ENCODE measurements around the gene UQCC3. TPM values are rescaled to one million over a fixed set of nuclear protein-coding genes. Genes with fewer than 3 reads are reported as not detected.

Gene UQCC3
- total RNA-seq, 2 donors from 2014 or later, result 2.3 to 7.3 TPM

GRCh38 chr11:62706850-62707247 lies 35.4 kb downstream of the UQCC3 start:
- ATAC-seq (ENCODE audit: insufficient number of reproducible peaks, low FRiP score, low read depth) (no peak), DNase-seq (ENCODE audit: low spot score) (no peak)
- H3K4me3 ChIP-seq, result peak overlapping the region; percentile 82
- H3K27ac ChIP-seq, result peak overlapping the region; percentile 59 to 62
- H3K36me3 ChIP-seq, result peaks cover 10% of the 10 kb centered on the region
- no peaks in the 10 kb centered on the region for H3K9me3 ChIP-seq
- H3K4me1 ChIP-seq (ENCODE audit: control insufficient read depth in 1 of 2, low read depth in 2 of 2), result peaks cover 12 to 44% of the 10 kb centered on the region in 2 donors
- no peaks in the 10 kb centered on the region for H3K27me3 ChIP-seq (replicated peaks; ENCODE audit: insufficient read depth)
- TF ChIP-seq CTCF (IDR thresholded peaks at IDR 0.05), result no peak

GRCh38 chr11:62707277-62707861 lies 35.9 kb downstream of the UQCC3 start, which contains the start of the genes BSCL2 and GNG3:
BSCL2 (minus strand) TSS chr11:62707424; CDS start chr11:62707195, 229 bp downstream.
GNG3 (plus strand) TSS chr11:62707676; CDS start chr11:62708296, 620 bp downstream.
- TF ChIP-seq CTCF (IDR thresholded peaks at IDR 0.05), result no peak
- no peaks in the 10 kb centered on the region for H3K27me3 ChIP-seq (replicated peaks; ENCODE audit: insufficient read depth)
- peaks cover 12 to 44% of the 10 kb centered on the region in 2 donors for H3K4me1 ChIP-seq (ENCODE audit: control insufficient read depth in 1 of 2, low read depth in 2 of 2)
- peaks cover 10% of the 10 kb centered on the region for H3K36me3 ChIP-seq
- DNase-seq (ENCODE audit: low spot score) (no peak), ATAC-seq (ENCODE audit: insufficient number of reproducible peaks, low FRiP score, low read depth) (no peak)
- peak within 1 kb of the TSS; percentile 59 to 62 for H3K27ac ChIP-seq
- peak within 1 kb of the TSS; percentile 82 for H3K4me3 ChIP-seq
- no peaks in the 10 kb centered on the region for H3K9me3 ChIP-seq

GRCh38 chr11:62708392-62708791 lies 36.9 kb downstream of the UQCC3 start:
- DNase-seq (ENCODE audit: low spot score) (no peak), ATAC-seq (ENCODE audit: insufficient number of reproducible peaks, low FRiP score, low read depth) (no peak)
- no peaks in the 10 kb centered on the region for H3K9me3 ChIP-seq
- peak overlapping the region; percentile 71 for H3K4me3 ChIP-seq
- no peak for TF ChIP-seq CTCF (IDR thresholded peaks at IDR 0.05)
- H3K27ac ChIP-seq, result peak overlapping the region in 1 of 2 donors; percentile 89
- H3K27me3 ChIP-seq (replicated peaks; ENCODE audit: insufficient read depth), result no peaks in the 10 kb centered on the region
- H3K36me3 ChIP-seq, result peaks cover 10% of the 10 kb centered on the region
- H3K4me1 ChIP-seq (ENCODE audit: control insufficient read depth in 1 of 2, low read depth in 2 of 2), result peaks cover 12 to 44% of the 10 kb centered on the region in 2 donors

GRCh38 chr11:62708793-62709192 lies 37.3 kb downstream of the UQCC3 start:
- H3K9me3 ChIP-seq, result no peaks in the 10 kb centered on the region
- peak overlapping the region; percentile 89 to 97 for H3K27ac ChIP-seq
- TF ChIP-seq CTCF (IDR thresholded peaks at IDR 0.05), result no peak
- peaks cover 12 to 44% of the 10 kb centered on the region in 2 donors for H3K4me1 ChIP-seq (ENCODE audit: control insufficient read depth in 1 of 2, low read depth in 2 of 2)
- peak overlapping the region; percentile 71 for H3K4me3 ChIP-seq
- DNase-seq (ENCODE audit: low spot score) (no peak), ATAC-seq (ENCODE audit: insufficient number of reproducible peaks, low FRiP score, low read depth) (no peak)
- H3K27me3 ChIP-seq (replicated peaks; ENCODE audit: insufficient read depth), result no peaks in the 10 kb centered on the region
- peaks cover 10% of the 10 kb centered on the region for H3K36me3 ChIP-seq

- Histone ChIP-seq H3K27me3 (replicated peaks; ENCODE audit: insufficient read depth) (no peaks in the 10 kb centered on the region), H3K36me3 (peaks cover 14% of the 10 kb centered on the region), H3K27ac (peak overlapping the region; percentile 89 to 97), H3K4me3 (peak overlapping the region; percentile 71), H3K9me3 (no peaks in the 10 kb centered on the region), H3K4me1 (ENCODE audit: control insufficient read depth in 1 of 2, low read depth in 2 of 2) (peaks cover 12 to 44% of the 10 kb centered on the region in 2 donors)
- DNase-seq (ENCODE audit: low spot score), result peak; percentile 97
- ATAC-seq (ENCODE audit: insufficient number of reproducible peaks, low FRiP score, low read depth), result peak; percentile 76
- no peak for TF ChIP-seq CTCF (IDR thresholded peaks at IDR 0.05)
Measured at GRCh38 chr11:62709247-62710000, 38.0 kb downstream of the UQCC3 start.
